Keratinocyte (primary cell): ENCODE data around the gene AQP2. TPM values are rescaled to one million over a fixed set of nuclear protein-coding genes. Genes with fewer than 3 reads are reported as not detected.

Experiments
- DNase-seq: peaks from one replicate; pipeline ENCODE4 v3.0.0-alpha.2; 2011; ENCODE audit warnings: low read depth, missing footprints, low spot score
- FAIRE-seq: peaks from 2 replicates; lab custom pipeline; 2011; peaks lifted over from hg19 to GRCh38; lab: Jason Lieb, UNC
- H2AFZ ChIP-seq: 2 replicates; pipeline ENCODE4 v1.6.0; 2012; ENCODE audit warnings: low read length, control low read depth, inconsistent platforms; ENCODE audit not compliant: control insufficient read depth
- H3K27ac ChIP-seq: 2 replicates; pipeline ENCODE4 v1.5.1; 2011; ENCODE audit warnings: low read length; ENCODE audit not compliant: control insufficient read depth, insufficient read depth
- H3K27me3 ChIP-seq: 3 replicates; pipeline ENCODE4 v1.6.0; 2011; ENCODE audit warnings: low read length; ENCODE audit not compliant: control insufficient read depth, insufficient read depth; ENCODE audit errors: extremely low read depth
- H3K36me3 ChIP-seq, 2 experiments: 2 replicates in 1 of 2; 3 replicates in 1 of 2; pipeline ENCODE4 v1.5.1; 2011; ENCODE audit warnings: low read length in 2 of 2, mild to moderate bottlenecking in 1 of 2; ENCODE audit not compliant: control insufficient read depth in 2 of 2, insufficient read depth in 2 of 2; ENCODE audit errors: extremely low read depth in 1 of 2
- H3K4me1 ChIP-seq: 3 replicates; pipeline ENCODE4 v1.5.1; 2011; ENCODE audit warnings: low read length; ENCODE audit not compliant: control insufficient read depth, insufficient read depth; ENCODE audit errors: extremely low read depth
- H3K4me2 ChIP-seq: 3 replicates; pipeline ENCODE4 v1.6.0; 2011; ENCODE audit warnings: low read depth, low read length; ENCODE audit not compliant: control insufficient read depth, insufficient read depth; ENCODE audit errors: extremely low read depth
- H3K4me3 ChIP-seq, 3 experiments: fragments of 200-600 bp in 1 of 3; sonication (generic) in 1 of 3; 2 replicates in 2 of 3; 3 replicates in 1 of 3; pipeline ENCODE4 v1.5.1; 2011 to 2016; ENCODE audit warnings: low read length in 3 of 3, mild to moderate bottlenecking in 3 of 3, control low read depth in 2 of 3, inconsistent platforms in 1 of 3, low read depth in 1 of 3, mixed read lengths in 1 of 3, mixed run types in 1 of 3, moderate library complexity in 1 of 3; ENCODE audit not compliant: control insufficient read depth in 2 of 3, insufficient read depth in 2 of 3; ENCODE audit errors: extremely low read depth in 1 of 3
- H3K79me2 ChIP-seq: 2 replicates; pipeline ENCODE4 v1.6.0; 2012; ENCODE audit warnings: low read length; ENCODE audit not compliant: control insufficient read depth, insufficient read depth
- H3K9ac ChIP-seq: 3 replicates; pipeline ENCODE4 v1.6.0; 2011; ENCODE audit warnings: low read length; ENCODE audit not compliant: control insufficient read depth, insufficient read depth; ENCODE audit errors: extremely low read depth
- H3K9me1 ChIP-seq: 3 replicates; pipeline ENCODE4 v1.6.0; 2011; ENCODE audit warnings: low read length; ENCODE audit not compliant: control insufficient read depth, insufficient read depth; ENCODE audit errors: extremely low read depth
- H3K9me3 ChIP-seq: 2 replicates; pipeline ENCODE4 v1.5.1; 2012; ENCODE audit warnings: low read depth, low read length; ENCODE audit not compliant: control insufficient read depth
- H4K20me1 ChIP-seq: 3 replicates; pipeline ENCODE4 v1.6.0; 2011; ENCODE audit warnings: low read length; ENCODE audit not compliant: control insufficient read depth, insufficient read depth; ENCODE audit errors: extremely low read depth
- EZH2 ChIP-seq: IDR thresholded peaks from one replicate; pipeline ENCODE4 v1.6.1; 2012; ENCODE audit warnings: inconsistent platforms, mild to moderate bottlenecking, low read length, moderate library complexity
- dilution Hi-C: fragments of 300-500 bp; cut with MboI; formaldehyde crosslinking; loops from one replicate; pipeline ENCODE4 v1.7.0; 2020; ENCODE audit warnings: low sequenced_read_pairs; ENCODE audit not compliant: extremely low pct_ligation_motif_present
- polyA plus RNA-seq, 5 experiments: library from polyadenylated mRNA; depleted of rRNA in 3 of 5; stranded (reverse) in 3 of 5; stranded (forward) in 1 of 5; unstranded in 1 of 5; fragments of >200 nt; gene quantifications; 1 replicate in 1 of 5; 2 replicates in 3 of 5; 3 replicates in 1 of 5; pipeline versions ENCODE4 v1.2.1 to v1.2.3, GENCODE V29; 2011 to 2012; ENCODE audit warnings: missing spikeins in 2 of 5, low read depth in 1 of 5, low replicate concordance in 1 of 5
- TF ChIP-seq, protein P1 (sequence below), 3 experiments: IDR thresholded peaks in 1 of 3; conservative IDR thresholded peaks in 1 of 3; optimal IDR thresholded peaks in 1 of 3; 2 replicates in 2 of 3; 3 replicates in 1 of 3; pipeline versions ENCODE3 to v1.5.1; 2011; ENCODE audit warnings: low read length in 3 of 3, mild to moderate bottlenecking in 3 of 3, moderate library complexity in 2 of 3, control low read depth in 1 of 3, inconsistent platforms in 1 of 3; ENCODE audit not compliant: insufficient read depth in 2 of 3; ENCODE audit errors: extremely low read depth in 1 of 3

Gene AQP2
- polyA plus RNA-seq, 1 donor (not counting 4 experiments of a cell fraction or from before 2014, with no cell fraction given) = not detected

DNA sequence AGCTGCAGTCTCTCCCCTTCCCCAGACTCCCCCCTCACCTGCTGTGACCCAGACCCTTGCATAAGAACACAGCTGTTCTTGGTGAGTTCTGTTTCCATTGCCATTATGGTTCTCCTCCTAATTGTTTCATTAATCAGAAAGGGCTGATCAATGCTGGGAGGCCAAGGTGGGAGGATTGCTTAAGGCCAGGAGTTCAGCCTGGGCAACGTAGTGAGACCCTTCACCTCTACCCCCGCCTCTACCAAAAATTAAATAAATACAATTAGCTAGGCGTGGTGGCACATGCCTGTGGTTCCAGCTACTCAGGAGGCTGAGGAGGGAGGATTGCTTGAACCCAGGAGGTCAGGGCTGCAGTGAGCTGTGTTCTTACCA lies 29.6 kb upstream of the AQP2 start:
- Histone ChIP-seq H3K4me3 (no peak overlapping the region), H3K36me3 (no peaks in the 10 kb centered on the region), H4K20me1 (no peaks in the 10 kb centered on the region), H3K4me1 (no peaks in the 10 kb centered on the region), H3K4me2 (no peak overlapping the region), H3K9me1 (no peaks in the 10 kb centered on the region), H2AFZ (no peak overlapping the region), H3K79me2 (no peaks in the 10 kb centered on the region), H3K9ac (no peak overlapping the region), H3K9me3 (no peaks in the 10 kb centered on the region), H3K27ac (no peak overlapping the region), H3K27me3 (peaks cover 5% of the 10 kb centered on the region)
- FAIRE-seq = no peak
- TF ChIP-seq, protein P1, sequence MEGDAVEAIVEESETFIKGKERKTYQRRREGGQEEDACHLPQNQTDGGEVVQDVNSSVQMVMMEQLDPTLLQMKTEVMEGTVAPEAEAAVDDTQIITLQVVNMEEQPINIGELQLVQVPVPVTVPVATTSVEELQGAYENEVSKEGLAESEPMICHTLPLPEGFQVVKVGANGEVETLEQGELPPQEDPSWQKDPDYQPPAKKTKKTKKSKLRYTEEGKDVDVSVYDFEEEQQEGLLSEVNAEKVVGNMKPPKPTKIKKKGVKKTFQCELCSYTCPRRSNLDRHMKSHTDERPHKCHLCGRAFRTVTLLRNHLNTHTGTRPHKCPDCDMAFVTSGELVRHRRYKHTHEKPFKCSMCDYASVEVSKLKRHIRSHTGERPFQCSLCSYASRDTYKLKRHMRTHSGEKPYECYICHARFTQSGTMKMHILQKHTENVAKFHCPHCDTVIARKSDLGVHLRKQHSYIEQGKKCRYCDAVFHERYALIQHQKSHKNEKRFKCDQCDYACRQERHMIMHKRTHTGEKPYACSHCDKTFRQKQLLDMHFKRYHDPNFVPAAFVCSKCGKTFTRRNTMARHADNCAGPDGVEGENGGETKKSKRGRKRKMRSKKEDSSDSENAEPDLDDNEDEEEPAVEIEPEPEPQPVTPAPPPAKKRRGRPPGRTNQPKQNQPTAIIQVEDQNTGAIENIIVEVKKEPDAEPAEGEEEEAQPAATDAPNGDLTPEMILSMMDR (optimal IDR thresholded peaks at IDR 0.05 in 1 of 3, IDR thresholded peaks at IDR 0.05 in 1 of 3, conservative IDR thresholded peaks at IDR 0.05 in 1 of 3; ENCODE audit: extremely low read depth in 1 of 3, insufficient read depth in 2 of 3, low read length in 3 of 3) = no peak
- no peak for TF ChIP-seq EZH2
- DNase-seq = no peak
- dilution Hi-C loops = no loop called here

DNA sequence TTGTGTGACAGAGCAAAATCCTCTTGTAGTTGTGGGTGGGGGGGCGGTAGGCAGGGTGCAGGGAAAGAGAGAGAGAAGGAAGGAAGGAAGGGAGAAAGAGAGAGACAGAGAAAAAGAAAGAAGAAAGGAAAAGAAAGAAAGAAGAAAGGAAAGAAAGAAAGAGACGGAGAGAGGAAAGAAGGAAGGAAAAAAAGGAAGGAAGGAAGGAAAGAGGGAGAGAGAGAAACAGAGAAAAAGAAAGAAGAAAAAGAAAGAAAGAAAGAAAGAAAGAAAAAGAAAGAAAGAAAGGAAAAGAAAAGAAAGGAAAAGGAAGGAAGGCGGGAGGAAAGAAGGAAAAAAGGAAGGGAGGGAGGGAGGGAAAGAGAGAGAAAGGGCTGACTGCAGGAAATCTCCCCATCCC lies 29.2 kb upstream of the AQP2 start:
- no peaks in the 10 kb centered on the region for H3K36me3 ChIP-seq
- H3K79me2 ChIP-seq = no peaks in the 10 kb centered on the region
- dilution Hi-C loops = no loop called here
- no peak for DNase-seq
- no peak overlapping the region for H3K4me3 ChIP-seq
- FAIRE-seq = no peak
- H3K4me2 ChIP-seq = no peak overlapping the region
- H3K27me3 ChIP-seq = peaks cover 5% of the 10 kb centered on the region
- no peak overlapping the region for H3K27ac ChIP-seq
- no peaks in the 10 kb centered on the region for H3K9me1 ChIP-seq
- no peak for TF ChIP-seq EZH2
- TF ChIP-seq, protein P1 (optimal IDR thresholded peaks at IDR 0.05 in 1 of 3, IDR thresholded peaks at IDR 0.05 in 1 of 3, conservative IDR thresholded peaks at IDR 0.05 in 1 of 3; ENCODE audit: extremely low read depth in 1 of 3, insufficient read depth in 2 of 3, low read length in 3 of 3) = no peak
- H3K9ac ChIP-seq = no peak overlapping the region
- H2AFZ ChIP-seq = no peak overlapping the region
- no peaks in the 10 kb centered on the region for H4K20me1 ChIP-seq
- H3K4me1 ChIP-seq = no peaks in the 10 kb centered on the region
- H3K9me3 ChIP-seq = no peaks in the 10 kb centered on the region
